GM19324 (cell line): ENCODE results near the gene ELN.
"Not testable (repeated sequence)": the region's sequence is repeated elsewhere in the genome, so short reads cannot be mapped to it uniquely, and the experiment has no call there.

Experiments used
- ATAC-seq: cut with Tn5 transposase; IDR thresholded peaks from one replicate; pipeline ENCODE4 v1.9.1; 2021; ENCODE audit warnings: mild to moderate bottlenecking, moderate library complexity; ENCODE audit not compliant: unreplicated experiment, low FRiP score

Gene ELN

GRCh38 chr7:74040101-74040790 is 12.3 kb downstream of the ELN start:
- no peak for ATAC-seq

- ATAC-seq = no peak
Observed at GRCh38 chr7:74040791-74041520, 13.0 kb downstream of the ELN start.

- no peak for ATAC-seq
Observed at GRCh38 chr7:74042746-74043522, 15.0 kb downstream of the ELN start.

- no peak for ATAC-seq
Observed at GRCh38 chr7:74043523-74043951, 15.6 kb downstream of the ELN start.

GRCh38 chr7:74044366-74045350 is 16.7 kb downstream of the ELN start:
- ATAC-seq = no peak

- ATAC-seq = not testable (repeated sequence)
Observed at GRCh38 chr7:74046581-74046980, 18.6 kb downstream of the ELN start.

- ATAC-seq = no peak
Observed at GRCh38 chr7:74047804-74048380, 19.9 kb downstream of the ELN start.

- ATAC-seq = no peak
Observed at GRCh38 chr7:74048999-74049599, 21.1 kb downstream of the ELN start.

- no peak for ATAC-seq
Observed at GRCh38 chr7:74049997-74050798, 22.2 kb downstream of the ELN start.

GRCh38 chr7:74051193-74051592 is 23.2 kb downstream of the ELN start:
- no peak for ATAC-seq

GRCh38 chr7:74051629-74052410 is 23.8 kb downstream of the ELN start:
- no peak for ATAC-seq

- no peak for ATAC-seq
Observed at GRCh38 chr7:74052628-74053027, 24.7 kb downstream of the ELN start.

- ATAC-seq = no peak
Observed at GRCh38 chr7:74053589-74054186, 25.7 kb downstream of the ELN start.

- ATAC-seq = no peak
Observed at GRCh38 chr7:74056096-74056915, 28.3 kb downstream of the ELN start.

GRCh38 chr7:74057216-74057925 is 29.4 kb downstream of the ELN start:
- no peak for ATAC-seq

GRCh38 chr7:74057987-74058386 is 30.0 kb downstream of the ELN start:
- ATAC-seq = no peak
